Measurements from ENCODE around the gene VKORC1.
A peak's percentile ranks its signal among the peaks of the same experiment; 100 is the strongest.

Gene VKORC1

DNA sequence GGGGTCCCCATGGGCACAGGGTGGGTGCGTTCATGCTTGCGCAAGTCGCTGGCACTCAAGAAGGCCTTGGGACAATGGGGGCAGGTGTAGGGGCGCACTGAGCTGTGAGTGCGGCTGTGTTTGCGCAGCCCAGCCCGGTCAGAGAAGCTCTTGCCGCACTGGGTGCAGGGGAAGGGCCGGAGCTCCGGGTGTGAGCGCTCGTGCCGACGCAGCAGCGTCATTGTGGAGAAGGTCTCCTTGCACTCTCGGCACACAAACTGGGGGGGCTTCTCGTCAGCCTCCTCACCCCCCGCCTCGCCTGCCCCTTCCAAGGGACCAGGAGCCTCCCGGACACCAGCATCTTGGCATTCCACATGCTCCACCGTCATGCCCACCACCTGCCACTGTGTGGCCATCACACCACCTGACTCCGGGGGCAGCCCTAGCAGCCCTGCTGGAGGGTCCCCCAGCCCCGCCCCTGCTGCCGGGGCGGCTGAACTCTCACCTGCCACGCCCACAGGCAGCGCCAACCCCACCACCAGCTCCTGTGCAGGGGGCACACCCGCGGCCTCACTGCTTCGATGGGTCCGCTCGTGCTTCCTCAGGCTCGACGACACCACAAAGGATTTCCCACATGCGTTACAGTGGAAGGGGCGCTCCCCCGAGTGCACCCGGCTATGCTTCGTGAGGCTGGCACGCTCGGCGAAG lies 33.3 kb downstream of the VKORC1 start:
- peaks cover 9% of the 10 kb centered on the region for H3K4me1 ChIP-seq (ENCODE audit: insufficient read depth, poor library complexity, severe bottlenecking)
- peaks cover 26% of the 10 kb centered on the region for H3K36me3 ChIP-seq (ENCODE audit: low read depth)

DNA sequence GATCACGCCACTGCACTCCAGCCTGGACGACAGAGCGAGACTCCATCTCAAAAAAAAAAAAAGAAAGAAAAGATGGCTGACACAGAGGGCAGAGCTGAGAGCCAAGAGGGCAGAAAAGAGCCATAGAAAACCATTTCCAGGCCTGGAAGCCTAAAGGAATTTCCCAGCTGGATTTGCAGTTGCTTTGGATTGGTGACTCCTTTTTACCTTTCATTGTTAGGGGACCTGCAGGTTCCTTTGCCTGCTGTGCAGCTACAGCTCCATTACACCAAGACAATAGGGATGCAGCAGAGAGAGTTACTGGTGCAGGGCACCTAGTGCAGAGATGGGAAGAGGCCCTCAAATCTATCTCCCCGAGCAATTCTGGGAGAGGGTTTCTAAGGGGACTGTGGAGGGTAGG lies 39.0 kb downstream of the VKORC1 start:
- Histone ChIP-seq H3K27ac (ENCODE audit: poor library complexity, severe bottlenecking) (no peak overlapping the region), H3K4me3 (ENCODE audit: severe bottlenecking) (no peak overlapping the region), H3K4me1 (ENCODE audit: insufficient read depth, poor library complexity, severe bottlenecking) (peaks cover 12% of the 10 kb centered on the region), H3K36me3 (ENCODE audit: low read depth) (peaks cover 7% of the 10 kb centered on the region; the same call in 1 of the 2 replicates), H3K9me3 (ENCODE audit: severe bottlenecking) (no peaks in the 10 kb centered on the region), H3K27me3 (ENCODE audit: insufficient read depth, poor library complexity, severe bottlenecking) (no peaks in the 10 kb centered on the region)
- TF ChIP-seq, protein P1, sequence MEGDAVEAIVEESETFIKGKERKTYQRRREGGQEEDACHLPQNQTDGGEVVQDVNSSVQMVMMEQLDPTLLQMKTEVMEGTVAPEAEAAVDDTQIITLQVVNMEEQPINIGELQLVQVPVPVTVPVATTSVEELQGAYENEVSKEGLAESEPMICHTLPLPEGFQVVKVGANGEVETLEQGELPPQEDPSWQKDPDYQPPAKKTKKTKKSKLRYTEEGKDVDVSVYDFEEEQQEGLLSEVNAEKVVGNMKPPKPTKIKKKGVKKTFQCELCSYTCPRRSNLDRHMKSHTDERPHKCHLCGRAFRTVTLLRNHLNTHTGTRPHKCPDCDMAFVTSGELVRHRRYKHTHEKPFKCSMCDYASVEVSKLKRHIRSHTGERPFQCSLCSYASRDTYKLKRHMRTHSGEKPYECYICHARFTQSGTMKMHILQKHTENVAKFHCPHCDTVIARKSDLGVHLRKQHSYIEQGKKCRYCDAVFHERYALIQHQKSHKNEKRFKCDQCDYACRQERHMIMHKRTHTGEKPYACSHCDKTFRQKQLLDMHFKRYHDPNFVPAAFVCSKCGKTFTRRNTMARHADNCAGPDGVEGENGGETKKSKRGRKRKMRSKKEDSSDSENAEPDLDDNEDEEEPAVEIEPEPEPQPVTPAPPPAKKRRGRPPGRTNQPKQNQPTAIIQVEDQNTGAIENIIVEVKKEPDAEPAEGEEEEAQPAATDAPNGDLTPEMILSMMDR (IDR thresholded peaks at IDR 0.05; ENCODE audit: poor library complexity, severe bottlenecking), result no peak
- no peak for ATAC-seq (ENCODE audit: low read depth)
- DNase-seq (ENCODE audit: low spot score), result no peak

More for the DNA sequence above, 33.3 kb downstream of the VKORC1 start:
- peak; percentile 67 for DNase-seq (ENCODE audit: low spot score)
- no peak overlapping the region for H3K4me3 ChIP-seq (ENCODE audit: severe bottlenecking)
- no peaks in the 10 kb centered on the region for H3K27me3 ChIP-seq (ENCODE audit: insufficient read depth, poor library complexity, severe bottlenecking)
- TF ChIP-seq, protein P1 (IDR thresholded peaks at IDR 0.05; ENCODE audit: poor library complexity, severe bottlenecking), result no peak
- no peak for ATAC-seq (ENCODE audit: low read depth)
- H3K9me3 ChIP-seq (ENCODE audit: severe bottlenecking), result no peaks in the 10 kb centered on the region
- no peak overlapping the region for H3K27ac ChIP-seq (ENCODE audit: poor library complexity, severe bottlenecking)

DNA sequence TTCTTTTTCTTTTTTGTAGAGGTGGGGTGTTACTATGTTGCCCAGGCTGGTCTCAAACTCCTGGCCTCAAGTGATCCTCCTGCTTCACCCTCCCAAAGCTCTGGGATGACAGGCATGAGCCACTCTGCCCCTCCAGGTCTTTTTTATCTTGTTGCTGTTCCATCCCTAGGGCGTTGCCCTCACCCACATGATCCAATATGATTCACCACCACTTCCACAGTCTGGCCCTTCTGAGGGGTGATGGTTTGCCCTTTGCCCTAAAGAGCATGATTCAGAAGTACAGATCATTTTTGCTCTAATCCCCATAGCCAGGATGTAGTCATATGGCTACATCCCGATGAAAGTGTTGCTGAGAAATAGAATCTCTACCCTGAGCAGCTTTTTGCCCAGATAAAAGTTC lies 42.5 kb downstream of the VKORC1 start:
- H3K27me3 ChIP-seq (ENCODE audit: insufficient read depth, poor library complexity, severe bottlenecking), result no peaks in the 10 kb centered on the region
- TF ChIP-seq, protein P1 (IDR thresholded peaks at IDR 0.05; ENCODE audit: poor library complexity, severe bottlenecking), result no peak
- H3K27ac ChIP-seq (ENCODE audit: poor library complexity, severe bottlenecking), result peak overlapping the region; percentile 76
- ATAC-seq (ENCODE audit: low read depth) (peak; percentile 100), DNase-seq (ENCODE audit: low spot score) (peak; percentile 80)
- H3K9me3 ChIP-seq (ENCODE audit: severe bottlenecking), result no peaks in the 10 kb centered on the region
- peaks cover 12% of the 10 kb centered on the region for H3K4me1 ChIP-seq (ENCODE audit: insufficient read depth, poor library complexity, severe bottlenecking)
- no peak overlapping the region for H3K4me3 ChIP-seq (ENCODE audit: severe bottlenecking)
- no peaks in the 10 kb centered on the region for H3K36me3 ChIP-seq (ENCODE audit: low read depth)

DNA sequence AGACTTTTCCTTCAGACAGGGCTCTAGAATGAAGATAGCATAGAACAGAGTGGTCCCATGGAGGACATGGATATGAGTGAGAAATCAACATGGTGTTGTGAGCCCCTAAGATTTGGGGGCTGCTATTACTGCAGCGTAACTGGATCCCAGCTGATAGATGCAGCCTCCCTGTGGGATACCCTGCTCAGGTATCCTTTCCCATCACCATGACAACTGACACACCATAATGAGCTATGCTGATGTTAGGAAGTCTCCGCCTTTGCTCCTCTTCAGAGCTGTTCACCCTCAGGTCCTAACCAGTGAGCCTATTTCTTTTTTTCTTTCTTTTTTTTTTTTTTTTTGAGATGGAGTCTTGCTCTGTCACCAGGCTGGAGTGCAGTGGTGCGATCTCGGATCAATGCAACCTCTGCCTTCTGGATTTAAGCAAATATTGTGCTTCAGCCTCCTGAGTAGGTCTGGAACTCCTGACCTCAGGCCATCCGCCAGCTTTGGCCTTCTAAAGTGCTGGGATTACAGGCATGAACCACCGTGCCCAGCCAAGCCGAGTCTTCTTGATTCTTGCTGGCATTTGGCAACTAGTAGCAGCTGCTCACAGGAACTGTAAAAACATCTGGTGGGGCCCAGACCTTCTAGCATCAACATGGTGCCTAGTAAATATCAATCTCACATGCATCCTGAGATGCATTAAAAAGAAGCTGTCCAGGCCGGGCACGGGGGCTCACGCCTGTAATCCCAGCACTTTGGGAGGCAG lies 44.1 kb downstream of the VKORC1 start:
- no peak for DNase-seq (ENCODE audit: low spot score)
- Histone ChIP-seq H3K4me3 (ENCODE audit: severe bottlenecking) (no peak overlapping the region), H3K27ac (ENCODE audit: poor library complexity, severe bottlenecking) (no peak overlapping the region), H3K36me3 (ENCODE audit: low read depth) (no peaks in the 10 kb centered on the region), H3K9me3 (ENCODE audit: severe bottlenecking) (no peaks in the 10 kb centered on the region), H3K27me3 (ENCODE audit: insufficient read depth, poor library complexity, severe bottlenecking) (no peaks in the 10 kb centered on the region), H3K4me1 (ENCODE audit: insufficient read depth, poor library complexity, severe bottlenecking) (peaks cover 12% of the 10 kb centered on the region)
- ATAC-seq (ENCODE audit: low read depth), result no peak
- TF ChIP-seq, protein P1 (IDR thresholded peaks at IDR 0.05; ENCODE audit: poor library complexity, severe bottlenecking), result no peak
